ENCODE measurements around the gene BBOF1. TPM values are rescaled to one million over a fixed set of nuclear protein-coding genes. Genes with fewer than 3 reads are reported as not detected.
A peak's percentile ranks its signal among the peaks of the same experiment; 100 is the strongest.

BBOF1 gene
- total and polyA plus RNA-seq, 2 experiments from 2014 or later = 4.1 to 7.1 TPM

DNA sequence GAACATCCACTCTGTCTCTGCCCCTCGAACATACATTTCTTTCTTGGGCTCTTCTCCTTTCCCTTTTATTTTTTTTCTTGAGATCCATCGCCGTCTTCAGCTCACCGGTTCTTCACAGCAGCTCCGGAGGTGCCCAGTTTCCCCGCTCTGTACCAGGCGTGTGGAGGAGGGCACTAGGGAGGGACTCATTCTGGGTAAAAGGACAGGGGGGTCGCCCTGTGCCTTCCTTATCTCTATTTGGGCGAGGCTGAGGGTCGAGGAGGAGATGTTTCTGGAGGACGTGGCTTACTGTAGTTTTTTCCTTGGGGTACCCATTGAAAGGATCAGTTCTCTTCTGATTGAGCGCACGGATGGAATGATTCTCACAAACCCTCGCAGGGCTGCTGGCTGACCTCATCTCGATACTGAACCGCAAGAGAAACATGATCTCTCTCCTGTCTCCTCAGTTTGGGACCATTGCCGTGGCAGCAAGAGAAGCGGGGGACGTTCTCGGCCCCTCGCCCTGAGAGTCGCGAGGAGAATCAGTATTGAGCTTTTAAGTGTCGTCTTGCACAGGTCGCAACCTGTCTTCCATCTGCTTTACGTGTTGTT, 66.0 kb downstream of the BBOF1 start:
- H4K20me1 ChIP-seq (ENCODE audit: insufficient read depth, poor library complexity, severe bottlenecking) = no peaks in the 10 kb centered on the region
- peaks cover 9% of the 10 kb centered on the region for H3K4me1 ChIP-seq (ENCODE audit: insufficient read depth)
- peak overlapping the region; percentile 38 for H2AFZ ChIP-seq
- 2% methylated on average over 26 of the region's 26 CpGs for WGBS (ENCODE audit: low lambda C conversion rate, missing lambda C conversion rate)
- H3K9me2 ChIP-seq (replicated peaks; ENCODE audit: insufficient read depth) = no peaks in the 10 kb centered on the region
- peak overlapping the region; percentile 84 for H3K4me2 ChIP-seq
- no peaks in the 10 kb centered on the region for H3K27me3 ChIP-seq
- TF ChIP-seq EZH2 (IDR thresholded peaks at IDR 0.05; ENCODE audit: borderline replicate concordance) (no peak), EZH2phosphoT487 (IDR thresholded peaks at IDR 0.05; ENCODE audit: low read depth, severe bottlenecking, unreplicated experiment) (no peak)
- TF ChIP-seq, protein P1, sequence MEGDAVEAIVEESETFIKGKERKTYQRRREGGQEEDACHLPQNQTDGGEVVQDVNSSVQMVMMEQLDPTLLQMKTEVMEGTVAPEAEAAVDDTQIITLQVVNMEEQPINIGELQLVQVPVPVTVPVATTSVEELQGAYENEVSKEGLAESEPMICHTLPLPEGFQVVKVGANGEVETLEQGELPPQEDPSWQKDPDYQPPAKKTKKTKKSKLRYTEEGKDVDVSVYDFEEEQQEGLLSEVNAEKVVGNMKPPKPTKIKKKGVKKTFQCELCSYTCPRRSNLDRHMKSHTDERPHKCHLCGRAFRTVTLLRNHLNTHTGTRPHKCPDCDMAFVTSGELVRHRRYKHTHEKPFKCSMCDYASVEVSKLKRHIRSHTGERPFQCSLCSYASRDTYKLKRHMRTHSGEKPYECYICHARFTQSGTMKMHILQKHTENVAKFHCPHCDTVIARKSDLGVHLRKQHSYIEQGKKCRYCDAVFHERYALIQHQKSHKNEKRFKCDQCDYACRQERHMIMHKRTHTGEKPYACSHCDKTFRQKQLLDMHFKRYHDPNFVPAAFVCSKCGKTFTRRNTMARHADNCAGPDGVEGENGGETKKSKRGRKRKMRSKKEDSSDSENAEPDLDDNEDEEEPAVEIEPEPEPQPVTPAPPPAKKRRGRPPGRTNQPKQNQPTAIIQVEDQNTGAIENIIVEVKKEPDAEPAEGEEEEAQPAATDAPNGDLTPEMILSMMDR (IDR thresholded peaks at IDR 0.05; ENCODE audit: poor library complexity) = no peak
- peak; percentile 36 for DNase-seq (ENCODE audit: low spot score)
- H3K9me3 ChIP-seq (ENCODE audit: low read depth) = no peaks in the 10 kb centered on the region
- peaks cover 41% of the 10 kb centered on the region for H3K79me2 ChIP-seq
- peak overlapping the region; percentile 32 for H3K4me3 ChIP-seq
- H3K36me3 ChIP-seq (replicated peaks; ENCODE audit: insufficient read depth, low read depth) = no peaks in the 10 kb centered on the region
- H3K27ac ChIP-seq = peak overlapping the region; percentile 78

DNA sequence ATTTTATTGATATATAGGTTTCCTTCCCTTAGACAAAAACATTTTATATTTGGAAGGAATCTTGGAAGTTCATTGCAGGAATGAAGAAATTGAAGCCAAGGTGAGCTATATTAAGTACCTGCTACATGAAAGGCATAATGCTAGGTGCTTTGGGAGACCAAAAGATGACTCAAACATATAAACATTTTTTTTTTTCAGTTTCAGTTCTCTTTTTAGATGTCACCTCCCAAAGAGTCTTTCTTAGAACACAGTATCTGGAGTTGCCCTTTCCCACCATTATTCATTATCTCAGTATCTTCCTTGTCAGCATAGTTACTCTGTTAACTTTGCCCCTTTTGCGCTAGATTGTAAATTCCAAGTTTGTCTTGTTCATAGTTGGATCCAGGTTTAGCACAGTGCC, 66.7 kb downstream of the BBOF1 start:
- 78% methylated on average over 1 of the region's 1 CpG for WGBS (ENCODE audit: low lambda C conversion rate, missing lambda C conversion rate)
- DNase-seq (ENCODE audit: low spot score) = peak; percentile 11
- Histone ChIP-seq H3K27ac (peak overlapping the region; percentile 78), H3K36me3 (replicated peaks; ENCODE audit: insufficient read depth, low read depth) (no peaks in the 10 kb centered on the region), H3K4me2 (peak overlapping the region; percentile 84), H3K79me2 (peaks cover 41% of the 10 kb centered on the region), H3K9me2 (replicated peaks; ENCODE audit: insufficient read depth) (no peaks in the 10 kb centered on the region), H4K20me1 (ENCODE audit: insufficient read depth, poor library complexity, severe bottlenecking) (no peaks in the 10 kb centered on the region), H3K27me3 (no peaks in the 10 kb centered on the region), H2AFZ (no peak overlapping the region), H3K4me3 (peak overlapping the region; percentile 32), H3K4me1 (ENCODE audit: insufficient read depth) (peaks cover 9% of the 10 kb centered on the region), H3K9me3 (ENCODE audit: low read depth) (no peaks in the 10 kb centered on the region)
- TF ChIP-seq EZH2phosphoT487 (IDR thresholded peaks at IDR 0.05; ENCODE audit: low read depth, severe bottlenecking, unreplicated experiment) (no peak), EZH2 (IDR thresholded peaks at IDR 0.05; ENCODE audit: borderline replicate concordance) (no peak)
- TF ChIP-seq, protein P1 (IDR thresholded peaks at IDR 0.05; ENCODE audit: poor library complexity) = no peak

DNA sequence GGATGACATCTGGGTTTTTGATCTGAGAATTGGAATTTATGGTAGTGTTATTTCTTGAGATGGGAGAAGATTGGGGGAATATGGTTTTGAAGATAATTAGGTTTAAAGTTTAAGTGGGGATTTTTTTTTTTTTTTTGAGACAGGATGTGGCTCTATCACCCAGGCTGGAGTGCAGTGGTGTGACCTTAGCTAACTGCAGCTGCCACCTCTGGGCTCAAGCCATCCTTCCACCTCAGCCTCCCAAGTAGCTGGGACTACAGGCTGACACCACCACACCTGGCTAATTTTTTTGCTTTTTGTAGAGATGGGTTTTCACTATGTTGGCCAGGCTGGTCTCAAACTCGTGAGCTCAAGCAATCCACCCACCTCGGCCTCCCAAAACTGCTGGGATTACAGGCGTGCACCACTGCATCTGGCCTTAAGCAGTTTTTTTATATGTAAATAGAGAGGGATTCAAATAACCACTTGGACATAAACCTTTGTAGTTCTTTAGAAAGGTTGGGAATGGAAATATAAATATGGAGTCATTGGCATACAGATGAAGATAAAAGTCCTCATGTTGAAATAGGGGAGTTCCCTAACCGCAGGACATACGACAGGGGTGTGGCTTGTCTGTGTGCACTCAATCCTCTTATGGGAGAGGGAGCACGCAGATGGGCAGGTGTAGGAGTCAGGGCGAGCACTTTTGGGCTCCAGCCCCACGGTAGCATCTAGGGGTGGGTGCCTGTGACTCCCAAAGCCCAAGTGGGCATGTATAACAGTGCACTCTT, 70.3 kb downstream of the BBOF1 start:
- Histone ChIP-seq H3K4me3 (no peak overlapping the region), H3K4me2 (no peak overlapping the region), H2AFZ (no peak overlapping the region), H3K4me1 (ENCODE audit: insufficient read depth) (peaks cover 6% of the 10 kb centered on the region), H3K36me3 (replicated peaks; ENCODE audit: insufficient read depth, low read depth) (no peaks in the 10 kb centered on the region), H3K27ac (no peak overlapping the region), H3K27me3 (no peaks in the 10 kb centered on the region), H4K20me1 (ENCODE audit: insufficient read depth, poor library complexity, severe bottlenecking) (no peaks in the 10 kb centered on the region), H3K9me3 (ENCODE audit: low read depth) (no peaks in the 10 kb centered on the region), H3K9me2 (replicated peaks; ENCODE audit: insufficient read depth) (no peaks in the 10 kb centered on the region), H3K79me2 (peaks cover 30% of the 10 kb centered on the region)
- TF ChIP-seq, protein P1 (IDR thresholded peaks at IDR 0.05; ENCODE audit: poor library complexity) = no peak
- TF ChIP-seq EZH2 (IDR thresholded peaks at IDR 0.05; ENCODE audit: borderline replicate concordance) (no peak), EZH2phosphoT487 (IDR thresholded peaks at IDR 0.05; ENCODE audit: low read depth, severe bottlenecking, unreplicated experiment) (no peak)
- WGBS (ENCODE audit: low lambda C conversion rate, missing lambda C conversion rate) = 96% methylated on average over 8 of the region's 8 CpGs
- no peak for DNase-seq (ENCODE audit: low spot score)
